Lower leg skin (tissue), 4 donors: ENCODE data around the gene UBE2I. TPM values are rescaled to one million over a fixed set of nuclear protein-coding genes. Genes with fewer than 3 reads are reported as not detected.
"Not testable (repeated sequence)": the region's sequence is repeated elsewhere in the genome, so short reads cannot be mapped to it uniquely, and the experiment has no call there.

Experiments used
- DNase-seq, 2 donors: peaks; one replicate each; pipeline ENCODE4 v3.0.0-alpha.2; 2019; ENCODE audit warnings: low spot score in 2 of 2
- H3K4me3 ChIP-seq: fragments of 200-600 bp; sonication (generic); 2 replicates; pipeline ENCODE4 v1.5.1; 2017; ENCODE audit warnings: mild to moderate bottlenecking, low read depth; ENCODE audit not compliant: poor library complexity, severe bottlenecking
- CTCF ChIP-seq, 3 donors: fragments of 450-650 bp; IDR thresholded peaks; one replicate each; pipeline ENCODE4 v1.5.1; 2016; ENCODE audit warnings: antibody characterized with exemption in 3 of 3, mild to moderate bottlenecking in 3 of 3, moderate library complexity in 2 of 3
- POLR2A ChIP-seq, 2 donors: fragments of 450-650 bp; IDR thresholded peaks; one replicate each; pipeline ENCODE4 v1.6.1; 2016 to 2017; ENCODE audit warnings: antibody characterized with exemption in 2 of 2, mild to moderate bottlenecking in 1 of 2, moderate library complexity in 1 of 2
- WGBS, 2 donors: methylation state at CpG; one replicate each; pipeline ENCODE4 v1.1.5; 2018; 5-methylcytosine and 5-hydroxymethylcytosine counted together
- intact Hi-C: fragments of 100-400 bp; cut with DNase I; formaldehyde crosslinking; loops from one replicate; pipeline ENCODE4 v1.15.0; 2023; ENCODE audit warnings: low total_unique reads
- total RNA-seq, 4 donors: library from RNA; depleted of rRNA; stranded (reverse); fragments of >200 nt; gene quantifications; one replicate each; pipeline ENCODE4 v1.1.0, GENCODE V29; 2016

Gene UBE2I
- total RNA-seq, 4 donors from 2014 or later: 42.1 to 138 (median 47.4) TPM

- H3K4me3 ChIP-seq: no peak overlapping the region
- WGBS, 2 donors: 20 to 73% methylated on average over 1 to 6 of the region's 9 CpGs
- TF ChIP-seq POLR2A (IDR thresholded peaks at IDR 0.05): no peak
- no peak for TF ChIP-seq CTCF (IDR thresholded peaks at IDR 0.05)
- intact Hi-C loops: no loop called here
- no peak for DNase-seq
Measured at GRCh38 chr16:1262846-1263221, 46.6 kb upstream of the UBE2I start.

GRCh38 chr16:1263591-1264344 lies 45.7 kb upstream of the UBE2I start:
- intact Hi-C loops: no loop called here
- WGBS, 2 donors: 70% methylated on average over 9 to 13 of the region's 15 CpGs
- no peak for DNase-seq
- H3K4me3 ChIP-seq: no peak overlapping the region
- TF ChIP-seq CTCF (IDR thresholded peaks at IDR 0.05) (no peak), POLR2A (IDR thresholded peaks at IDR 0.05) (no peak)

- no peak overlapping the region for H3K4me3 ChIP-seq
- WGBS, 2 donors: 81 to 88% methylated on average over 16 of the region's 16 CpGs
- TF ChIP-seq CTCF (IDR thresholded peaks at IDR 0.05): no peak
- no peak for TF ChIP-seq POLR2A (IDR thresholded peaks at IDR 0.05)
- DNase-seq: no peak
- intact Hi-C loops: no loop called here
Measured at GRCh38 chr16:1264345-1265089, 44.9 kb upstream of the UBE2I start.

GRCh38 chr16:1265090-1265630 lies 44.3 kb upstream of the UBE2I start:
- no peak for DNase-seq
- WGBS, 2 donors: 64 to 66% methylated on average over 13 of the region's 13 CpGs
- H3K4me3 ChIP-seq: no peak overlapping the region
- intact Hi-C loops: no loop called here
- TF ChIP-seq CTCF (IDR thresholded peaks at IDR 0.05) (no peak), POLR2A (IDR thresholded peaks at IDR 0.05) (no peak)

- no peak overlapping the region for H3K4me3 ChIP-seq
- DNase-seq: no peak
- WGBS, 2 donors: 69 to 70% methylated on average over 12 to 19 of the region's 19 CpGs
- TF ChIP-seq POLR2A (IDR thresholded peaks at IDR 0.05) (no peak), CTCF (IDR thresholded peaks at IDR 0.05) (no peak)
- intact Hi-C loops: no loop called here
Measured at GRCh38 chr16:1265826-1266225, 43.6 kb upstream of the UBE2I start.

- intact Hi-C loops, DNase-seq, H3K4me3 ChIP-seq: not testable (repeated sequence)
- 93 to 96% methylated on average over 7 of the region's 7 CpGs for WGBS, 2 donors
Measured at GRCh38 chr16:1269418-1269817, 40.0 kb upstream of the UBE2I start.
